Measurements from ENCODE around the gene F10. TPM values are rescaled to one million over a fixed set of nuclear protein-coding genes. Genes with fewer than 3 reads are reported as not detected.

Gene F10
- total RNA-seq, 1 experiment from 2014 or later, result 1.1 TPM

DNA sequence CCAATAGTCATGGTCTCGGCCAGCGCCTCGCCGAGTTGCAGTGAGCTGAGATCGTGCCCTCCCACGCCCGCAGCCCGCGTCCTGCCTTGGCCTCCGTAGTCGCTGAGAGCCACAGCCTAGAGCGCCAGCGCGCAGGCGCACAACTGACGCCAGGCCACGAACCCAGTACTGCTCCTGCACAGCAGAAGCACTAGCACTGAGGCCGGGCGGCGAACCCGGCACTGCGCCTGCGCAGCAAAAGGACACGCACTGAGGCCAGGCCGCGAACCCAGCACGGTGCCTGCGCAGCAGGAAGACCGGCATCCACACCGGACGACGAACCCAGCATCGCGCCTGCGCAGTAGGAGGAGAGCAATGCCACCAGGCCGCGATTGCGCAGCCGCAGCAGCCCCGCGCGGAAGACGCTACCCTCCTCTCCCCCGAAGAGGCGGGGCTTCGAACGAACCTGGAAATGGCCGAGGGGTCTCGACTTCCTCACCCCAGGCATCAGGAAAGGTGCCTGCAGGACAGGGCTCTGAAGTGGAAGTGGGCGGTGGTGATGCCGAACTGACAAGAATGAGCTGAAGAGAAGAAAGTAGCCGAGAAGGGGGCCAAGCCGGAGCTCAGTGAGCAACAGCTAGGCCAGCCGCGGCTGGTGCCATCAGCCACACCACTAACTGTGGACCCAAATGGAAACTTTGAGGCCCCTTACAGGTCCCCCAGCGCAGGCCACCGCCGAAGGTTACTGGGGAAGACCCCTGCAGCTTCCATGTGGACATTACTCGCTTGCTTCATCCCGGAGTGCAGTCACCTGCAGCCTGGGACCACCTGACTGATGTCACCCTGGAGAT is 7.5 kb downstream of the F10 start:
- no peak for DNase-seq (ENCODE audit: low read depth)

- DNase-seq (ENCODE audit: low read depth), result no peak
Observed at GRCh38 chr13:113135281-113135760, 12.7 kb downstream of the F10 start.

GRCh38 chr13:113137691-113138298 is 15.2 kb downstream of the F10 start:
- no peak for DNase-seq (ENCODE audit: low read depth)

- DNase-seq (ENCODE audit: low read depth), result no peak
Observed at GRCh38 chr13:113138792-113139551, 16.4 kb downstream of the F10 start.

- no peak for DNase-seq (ENCODE audit: low read depth)
Observed at GRCh38 chr13:113139577-113139976, 17.0 kb downstream of the F10 start.

- DNase-seq (ENCODE audit: low read depth), result no peak
Observed at GRCh38 chr13:113140677-113141600, 18.3 kb downstream of the F10 start.

GRCh38 chr13:113141601-113141970 is 19.0 kb downstream of the F10 start:
- no peak for DNase-seq (ENCODE audit: low read depth)

- DNase-seq (ENCODE audit: low read depth), result no peak
Observed at GRCh38 chr13:113142876-113143275, 20.3 kb downstream of the F10 start.

GRCh38 chr13:113143466-113144254 is 21.1 kb downstream of the F10 start:
- DNase-seq (ENCODE audit: low read depth), result no peak

- DNase-seq (ENCODE audit: low read depth), result no peak
Observed at GRCh38 chr13:113144255-113144629, 21.6 kb downstream of the F10 start.

DNA sequence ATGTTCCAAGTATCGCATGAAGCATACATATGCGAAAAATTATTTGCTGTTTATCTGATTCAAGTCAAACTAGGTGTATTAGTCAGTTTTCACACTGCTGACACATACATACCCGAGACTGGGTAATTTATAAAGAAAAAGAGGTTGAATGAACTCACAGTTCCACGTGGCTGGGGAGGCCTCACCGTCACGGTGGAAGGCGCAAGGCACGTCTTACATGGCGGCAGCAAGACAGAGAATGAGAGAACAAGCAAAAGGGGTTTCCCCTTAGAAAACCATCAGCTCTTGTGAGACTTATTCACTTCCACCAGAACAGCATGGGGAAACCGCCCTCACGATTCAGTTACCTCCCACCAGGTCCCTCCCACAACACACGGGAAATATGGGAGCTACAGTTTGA is 22.9 kb downstream of the F10 start:
- no peak for DNase-seq (ENCODE audit: low read depth)

DNA sequence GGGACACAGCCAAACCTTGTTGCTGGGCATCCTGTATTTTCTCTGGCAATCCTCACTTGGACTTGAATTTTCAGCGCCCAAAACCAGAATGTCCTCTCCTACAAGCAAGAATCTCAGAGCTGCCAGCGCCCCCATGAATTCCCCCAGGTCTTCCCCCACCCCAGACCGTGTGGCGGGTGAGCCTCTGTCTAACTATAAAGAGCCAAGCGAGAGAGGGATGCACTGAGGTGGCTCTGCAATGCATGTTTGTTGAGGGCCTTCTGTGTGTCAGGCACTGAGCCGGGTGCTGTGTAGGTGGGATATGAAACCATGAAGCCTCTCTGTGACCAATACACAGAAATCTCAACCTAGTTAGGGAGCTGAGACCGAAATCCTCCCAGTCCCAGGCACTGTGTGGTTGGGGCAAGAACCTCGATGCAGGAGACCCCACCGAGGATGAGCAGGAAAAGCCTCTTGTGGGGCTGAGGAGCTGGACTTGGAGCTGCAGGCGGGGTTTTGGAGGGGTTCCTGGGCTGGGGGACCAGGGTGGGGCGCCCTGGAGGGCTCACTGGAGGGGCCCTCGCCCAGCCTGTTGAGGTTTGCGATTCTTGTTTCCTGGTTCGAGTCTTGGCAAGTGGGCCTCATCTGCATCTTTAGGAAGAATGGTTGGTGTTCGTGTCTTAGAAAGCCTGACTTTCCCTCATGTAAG is 23.5 kb downstream of the F10 start:
- no peak for DNase-seq (ENCODE audit: low read depth)

DNA sequence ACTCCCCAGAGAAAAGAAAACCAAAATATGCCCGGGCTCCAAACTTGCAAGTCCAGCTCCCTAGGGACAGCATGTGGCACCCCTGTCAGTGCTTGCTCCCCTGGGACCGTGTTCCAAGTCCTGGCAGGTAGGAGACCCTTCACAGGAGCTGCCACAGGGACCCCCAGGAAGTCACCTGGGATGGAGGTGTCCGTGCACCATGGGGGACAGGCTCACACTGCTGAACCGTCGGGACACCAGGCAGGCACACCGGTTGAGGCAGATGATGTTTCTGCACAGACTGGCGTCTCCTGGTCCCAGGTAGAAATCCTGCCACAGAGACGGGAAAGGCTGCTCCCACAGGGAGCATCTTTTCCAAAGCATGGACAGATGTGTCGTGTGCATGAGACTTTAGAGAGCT is 24.2 kb downstream of the F10 start:
- no peak for DNase-seq (ENCODE audit: low read depth)

GRCh38 chr13:113147206-113147605 is 24.6 kb downstream of the F10 start:
- no peak for DNase-seq (ENCODE audit: low read depth)

GRCh38 chr13:113148407-113148806 is 25.8 kb downstream of the F10 start:
- no peak for DNase-seq (ENCODE audit: low read depth)

- DNase-seq (ENCODE audit: low read depth), result no peak
Observed at GRCh38 chr13:113148940-113149503, 26.4 kb downstream of the F10 start.

- no peak for DNase-seq (ENCODE audit: low read depth)
Observed at GRCh38 chr13:113149711-113150549, 27.3 kb downstream of the F10 start.

- no peak for DNase-seq (ENCODE audit: low read depth)
Observed at GRCh38 chr13:113150550-113151365, 28.2 kb downstream of the F10 start.
